K562 (cell line): ENCODE measurements around the gene CSNK1G1. TPM values are rescaled to one million over a fixed set of nuclear protein-coding genes. Genes with fewer than 3 reads are reported as not detected.

Experiments
- CLOCK ChIP-seq: fragments of 250-450 bp; sonication (Bioruptor Pico); IDR thresholded peaks from 2 replicates; pipeline ENCODE4 v1.4.0; 2020; ENCODE audit warnings: mild to moderate bottlenecking, moderate library complexity, borderline replicate concordance
- ELK3 ChIP-seq: fragments of 450-650 bp; formaldehyde crosslinking; IDR thresholded peaks from 2 replicates; pipeline ENCODE4 v1.4.0; 2020; ENCODE audit warnings: mild to moderate bottlenecking
- GTF2B ChIP-seq: IDR thresholded peaks from 2 replicates; pipeline ENCODE4 v1.6.1; 2011; ENCODE audit not compliant: insufficient read length; ENCODE audit errors: extremely low read depth
- HIVEP1 ChIP-seq: fragments of 250-450 bp; sonication (Bioruptor Pico); IDR thresholded peaks from 2 replicates; pipeline ENCODE4 v1.4.0; 2020; ENCODE audit warnings: mild to moderate bottlenecking
- HOMEZ ChIP-seq: fragments of 250-450 bp; sonication (Bioruptor Pico); IDR thresholded peaks from 2 replicates; pipeline ENCODE4 v1.4.0; 2020; ENCODE audit warnings: mild to moderate bottlenecking, moderate library complexity
- PRMT5 ChIP-seq: sonication (generic); formaldehyde crosslinking; IDR thresholded peaks from 2 replicates; pipeline ENCODE4 v1.5.0; 2020; ENCODE audit warnings: missing genetic modification reagents
- RBM39 ChIP-seq: fragments of 200-400 bp; formaldehyde crosslinking; optimal IDR thresholded peaks from 2 replicates; pipeline ENCODE3; 2018; ENCODE audit warnings: low read depth, low read length
- SMAD3 ChIP-seq: fragments of 450-650 bp; formaldehyde crosslinking; conservative IDR thresholded peaks from 2 replicates; pipeline ENCODE4 v1.4.0; 2020; ENCODE audit warnings: mild to moderate bottlenecking
- SRF ChIP-seq, 2 experiments: fragments of 250-450, 450-650 bp in 1 of 2; sonication (Bioruptor Pico) in 1 of 2; sonication (generic) in 1 of 2; formaldehyde crosslinking; IDR thresholded peaks; 2 replicates each; pipeline versions ENCODE4 v1.5.0 to v1.5.1; 2020 to 2022; ENCODE audit warnings: mild to moderate bottlenecking in 1 of 2, missing genetic modification reagents in 1 of 2
- TCF15 ChIP-seq: fragments of 250-450 bp; sonication (Bioruptor Pico); IDR thresholded peaks from 2 replicates; pipeline ENCODE4 v1.8.0; 2022; ENCODE audit warnings: moderate library complexity, mild to moderate bottlenecking, inconsistent platforms
- ZBTB49 ChIP-seq: sonication (generic); formaldehyde crosslinking; IDR thresholded peaks from 2 replicates; pipeline ENCODE4 v1.8.0; 2022; ENCODE audit warnings: missing genetic modification reagents, mild to moderate bottlenecking, borderline replicate concordance
- ZFX ChIP-seq: sonication (generic); formaldehyde crosslinking; IDR thresholded peaks from 2 replicates; pipeline ENCODE4 v1.8.0; 2022; ENCODE audit warnings: mild to moderate bottlenecking, missing genetic modification reagents, moderate library complexity
- ZNF431 ChIP-seq: sonication (generic); formaldehyde crosslinking; IDR thresholded peaks from 2 replicates; pipeline ENCODE4 v1.8.0; 2022; ENCODE audit warnings: mild to moderate bottlenecking, missing genetic modification reagents
- polyA plus RNA-seq, 8 experiments: library from polyadenylated mRNA; depleted of rRNA in 4 of 8; stranded (reverse) in 5 of 8; unstranded in 3 of 8; fragments of >200 nt; fragmentation: Nextera tagmentation in 2 of 8; fragmentation: Illumina TruSeq in 1 of 8; extraction: Ambion mirVana in 2 of 8; extraction: Trizol in 1 of 8; gene quantifications; 2 replicates each; pipeline versions ENCODE4 v1.2.1 to v1.2.3, GENCODE V29; 2011 to 2014; ENCODE audit warnings: inconsistent platforms in 1 of 8, missing spikeins in 1 of 8
- total RNA-seq, 7 experiments: library from RNA; depleted of rRNA in 6 of 7; stranded (reverse); fragments of >200 nt in 6 of 7; fragmentation: Illumina TruSeq in 2 of 7; extraction: Trizol in 2 of 7; gene quantifications; 2 replicates each; pipeline versions ENCODE4 v1.2.1 to v1.2.3, GENCODE V29; 2011 to 2021; ENCODE audit warnings: low replicate concordance in 1 of 7
- TF ChIP-seq, protein P1 (sequence below): fragments of 450-650 bp; formaldehyde crosslinking; IDR thresholded peaks from 2 replicates; pipeline ENCODE4 v1.4.0; 2022; ENCODE audit warnings: missing genetic modification characterization

The CSNK1G1 gene
- total and polyA plus RNA-seq, 9 of the 15 experiments (the other 6 are each of a cell fraction or from before 2014, with no cell fraction given), result 4.5 to 18.5 (median 9.5) TPM

DNA sequence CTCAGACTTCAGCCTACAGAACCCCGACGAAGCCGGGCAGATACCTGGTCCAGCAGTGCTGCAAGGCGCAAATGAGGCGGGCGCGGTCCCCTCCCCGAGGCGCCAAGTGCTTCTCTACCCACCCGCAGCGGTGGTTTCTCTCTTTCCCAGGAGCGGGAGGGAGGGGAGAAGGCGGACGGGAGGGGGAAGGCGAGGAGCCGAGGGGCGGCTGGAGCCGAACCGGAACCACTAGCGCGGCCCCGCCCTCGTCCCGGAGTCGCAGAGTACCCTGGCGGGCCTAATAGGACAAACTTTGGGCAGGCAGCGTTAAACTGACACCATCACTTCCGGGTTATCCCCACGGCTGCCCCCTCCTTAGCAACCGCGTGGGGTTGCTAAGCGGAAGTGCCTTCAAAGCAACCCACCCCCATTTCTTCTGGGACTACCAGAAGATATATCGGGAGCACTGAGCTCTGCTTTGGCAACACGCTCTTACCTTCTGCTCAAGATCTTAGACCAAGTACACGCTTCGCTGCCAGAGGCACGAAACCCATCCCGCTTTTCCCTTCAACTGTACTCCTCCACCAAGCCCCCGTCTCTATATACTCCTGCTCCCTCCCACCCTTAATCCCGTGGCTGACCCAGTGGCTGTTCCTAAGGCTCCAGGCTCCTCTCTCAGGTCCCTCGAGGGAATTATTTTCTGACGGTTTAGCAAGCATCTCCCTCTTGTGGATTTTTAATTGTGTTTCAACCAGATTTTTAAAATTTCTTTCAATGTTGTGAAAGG lies at the start of gene CSNK1G1 (continued):
- TF ChIP-seq ELK3 (CRISPR knock-in tag) (no peak), PRMT5 (CRISPR knock-in tag) (no peak), HIVEP1 (CRISPR knock-in tag) (no peak), CLOCK (no peak), HOMEZ (CRISPR knock-in tag) (no peak), SMAD3 (CRISPR knock-in tag) (no peak), GTF2B (no peak), TCF15 (no peak), ZBTB49 (CRISPR knock-in tag) (no peak), SRF (CRISPR knock-in tag; IDR thresholded peaks at IDR 0.05) (peak in 1 of 2 experiments; percentile 78; a peak in 1 of 4 replicates), ZFX (CRISPR knock-in tag) (no peak), RBM39 (no peak), ZNF431 (CRISPR knock-in tag) (no peak)
- TF ChIP-seq, protein P1, sequence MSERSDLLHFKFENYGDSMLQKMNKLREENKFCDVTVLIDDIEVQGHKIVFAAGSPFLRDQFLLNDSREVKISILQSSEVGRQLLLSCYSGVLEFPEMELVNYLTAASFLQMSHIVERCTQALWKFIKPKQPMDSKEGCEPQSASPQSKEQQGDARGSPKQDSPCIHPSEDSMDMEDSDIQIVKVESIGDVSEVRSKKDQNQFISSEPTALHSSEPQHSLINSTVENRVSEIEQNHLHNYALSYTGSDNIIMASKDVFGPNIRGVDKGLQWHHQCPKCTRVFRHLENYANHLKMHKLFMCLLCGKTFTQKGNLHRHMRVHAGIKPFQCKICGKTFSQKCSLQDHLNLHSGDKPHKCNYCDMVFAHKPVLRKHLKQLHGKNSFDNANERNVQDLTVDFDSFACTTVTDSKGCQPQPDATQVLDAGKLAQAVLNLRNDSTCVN (CRISPR knock-in tag), result no peak
